HEK293 (cell line): ENCODE measurements around the gene ACOX2.

Experiments
- KLF10 ChIP-seq: fragments of 450-650 bp; IDR thresholded peaks from 2 replicates; pipeline ENCODE4 v1.5.1; 2018; ENCODE audit warnings: missing biosample characterization, mild to moderate bottlenecking, missing genetic modification characterization
- MZF1 ChIP-seq: fragments of 450-650 bp; formaldehyde crosslinking; IDR thresholded peaks from 2 replicates; pipeline ENCODE4 v1.5.1; 2017; ENCODE audit warnings: missing biosample characterization, missing genetic modification characterization, borderline replicate concordance
- YY1 ChIP-seq: fragments of 450-650 bp; formaldehyde crosslinking; IDR thresholded peaks from 2 replicates; pipeline ENCODE4 v1.5.1; 2018; ENCODE audit warnings: missing biosample characterization, missing genetic modification characterization
- ZBTB1 ChIP-seq: fragments of 450-650 bp; formaldehyde crosslinking; IDR thresholded peaks from 2 replicates; pipeline ENCODE4 v1.5.1; 2016; ENCODE audit warnings: missing biosample characterization, missing genetic modification characterization
- ZBTB6 ChIP-seq: fragments of 450-650 bp; formaldehyde crosslinking; IDR thresholded peaks from 2 replicates; pipeline ENCODE4 v1.5.1; 2017; ENCODE audit warnings: missing biosample characterization, missing genetic modification characterization
- ZNF302 ChIP-seq: fragments of 450-650 bp; formaldehyde crosslinking; IDR thresholded peaks from 2 replicates; pipeline ENCODE4 v1.5.1; 2016; ENCODE audit warnings: missing biosample characterization, missing genetic modification characterization, low read depth
- ZNF366 ChIP-seq: fragments of 450-650 bp; formaldehyde crosslinking; conservative IDR thresholded peaks from 2 replicates; pipeline ENCODE4 v1.5.1; 2016; ENCODE audit warnings: missing biosample characterization, missing genetic modification characterization
- ZNF747 ChIP-seq: fragments of 450-650 bp; formaldehyde crosslinking; IDR thresholded peaks from 2 replicates; pipeline ENCODE4 v1.5.1; 2016; ENCODE audit warnings: missing biosample characterization, missing genetic modification characterization
- TF ChIP-seq, protein P1 (sequence below): fragments of 450-650 bp; formaldehyde crosslinking; IDR thresholded peaks from 2 replicates; pipeline ENCODE4 v1.5.1; 2016; ENCODE audit warnings: missing biosample characterization, missing genetic modification characterization
- TF ChIP-seq, protein P2 (sequence below): fragments of 450-650 bp; formaldehyde crosslinking; optimal IDR thresholded peaks from 2 replicates; pipeline ENCODE3; 2016; ENCODE audit warnings: missing biosample characterization, mild to moderate bottlenecking, missing genetic modification characterization

DNA sequence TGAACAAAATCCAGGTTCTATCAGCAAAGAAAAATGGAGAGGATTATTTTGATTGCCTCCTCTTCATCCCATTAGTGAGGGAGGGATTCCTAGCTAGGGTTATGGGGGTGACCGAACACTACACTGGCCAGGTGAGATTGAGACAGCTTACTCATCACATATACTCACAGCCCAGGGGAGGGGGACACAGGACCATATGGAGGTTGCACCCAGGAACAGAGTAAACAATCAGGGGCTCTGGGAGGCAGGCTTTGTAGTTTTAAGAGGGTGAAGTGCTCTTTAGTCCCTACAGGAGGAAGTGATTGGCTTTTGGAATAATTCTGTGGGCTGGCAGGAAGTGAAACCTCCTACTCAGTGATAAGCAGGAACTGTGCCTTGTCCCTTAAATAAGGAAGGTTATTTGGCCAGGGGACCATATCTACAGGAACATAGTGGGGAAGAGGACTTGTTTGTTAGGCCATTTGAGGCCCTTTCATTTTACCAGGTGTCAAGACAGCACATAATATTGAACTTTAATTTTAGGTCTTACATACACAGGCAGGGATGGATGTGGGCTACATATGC lies 62.6 kb downstream of the ACOX2 start:
- TF ChIP-seq, protein P1, sequence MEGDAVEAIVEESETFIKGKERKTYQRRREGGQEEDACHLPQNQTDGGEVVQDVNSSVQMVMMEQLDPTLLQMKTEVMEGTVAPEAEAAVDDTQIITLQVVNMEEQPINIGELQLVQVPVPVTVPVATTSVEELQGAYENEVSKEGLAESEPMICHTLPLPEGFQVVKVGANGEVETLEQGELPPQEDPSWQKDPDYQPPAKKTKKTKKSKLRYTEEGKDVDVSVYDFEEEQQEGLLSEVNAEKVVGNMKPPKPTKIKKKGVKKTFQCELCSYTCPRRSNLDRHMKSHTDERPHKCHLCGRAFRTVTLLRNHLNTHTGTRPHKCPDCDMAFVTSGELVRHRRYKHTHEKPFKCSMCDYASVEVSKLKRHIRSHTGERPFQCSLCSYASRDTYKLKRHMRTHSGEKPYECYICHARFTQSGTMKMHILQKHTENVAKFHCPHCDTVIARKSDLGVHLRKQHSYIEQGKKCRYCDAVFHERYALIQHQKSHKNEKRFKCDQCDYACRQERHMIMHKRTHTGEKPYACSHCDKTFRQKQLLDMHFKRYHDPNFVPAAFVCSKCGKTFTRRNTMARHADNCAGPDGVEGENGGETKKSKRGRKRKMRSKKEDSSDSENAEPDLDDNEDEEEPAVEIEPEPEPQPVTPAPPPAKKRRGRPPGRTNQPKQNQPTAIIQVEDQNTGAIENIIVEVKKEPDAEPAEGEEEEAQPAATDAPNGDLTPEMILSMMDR (tag by site-specific recombination): no peak
- TF ChIP-seq MZF1 (tag by site-specific recombination) (no peak), ZNF366 (no peak), YY1 (tag by site-specific recombination) (no peak), ZNF747 (tag by site-specific recombination) (no peak), ZBTB6 (tag by site-specific recombination) (no peak), ZBTB1 (tag by site-specific recombination) (no peak), KLF10 (no peak), ZNF302 (tag by site-specific recombination) (no peak)
- TF ChIP-seq, protein P2, sequence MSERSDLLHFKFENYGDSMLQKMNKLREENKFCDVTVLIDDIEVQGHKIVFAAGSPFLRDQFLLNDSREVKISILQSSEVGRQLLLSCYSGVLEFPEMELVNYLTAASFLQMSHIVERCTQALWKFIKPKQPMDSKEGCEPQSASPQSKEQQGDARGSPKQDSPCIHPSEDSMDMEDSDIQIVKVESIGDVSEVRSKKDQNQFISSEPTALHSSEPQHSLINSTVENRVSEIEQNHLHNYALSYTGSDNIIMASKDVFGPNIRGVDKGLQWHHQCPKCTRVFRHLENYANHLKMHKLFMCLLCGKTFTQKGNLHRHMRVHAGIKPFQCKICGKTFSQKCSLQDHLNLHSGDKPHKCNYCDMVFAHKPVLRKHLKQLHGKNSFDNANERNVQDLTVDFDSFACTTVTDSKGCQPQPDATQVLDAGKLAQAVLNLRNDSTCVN (tag by site-specific recombination): no peak
